Endothelial cell of umbilical vein (primary cell): ENCODE results near the gene FIGNL2.

Source experiments
- MAX ChIP-seq: IDR thresholded peaks from 2 replicates; pipeline ENCODE4 v1.6.1; 2011; ENCODE audit not compliant: insufficient read depth, insufficient read length
- POLR2AphosphoS5 ChIP-seq: IDR thresholded peaks from 2 replicates; pipeline ENCODE4 v1.6.1; 2012; ENCODE audit warnings: low read depth, mild to moderate bottlenecking, control low read depth, low read length, moderate library complexity; ENCODE audit not compliant: insufficient read depth

- no peak for TF ChIP-seq POLR2AphosphoS5
- TF ChIP-seq MAX, result no peak
Measured at GRCh38 chr12:51870504-51870903, 22.0 kb upstream of the FIGNL2 start.
